ENCODE results near the gene PI4KB.

The PI4KB gene

GRCh38 chr1:151311011-151311410 lies 16.2 kb downstream of the PI4KB start:
- DNase-seq, result no peak

- no peak for DNase-seq
Observed at GRCh38 chr1:151309811-151310323, 17.3 kb downstream of the PI4KB start.

- no peak for DNase-seq
Observed at GRCh38 chr1:151294742-151295462, 32.3 kb downstream of the PI4KB start.

- no peak for DNase-seq
Observed at GRCh38 chr1:151293093-151293492, 34.1 kb downstream of the PI4KB start.

- no peak for DNase-seq
Observed at GRCh38 chr1:151292207-151293030, 34.8 kb downstream of the PI4KB start.

- DNase-seq, result no peak
Observed at GRCh38 chr1:151290709-151291303, 36.4 kb downstream of the PI4KB start.

GRCh38 chr1:151289991-151290708 lies 37.1 kb downstream of the PI4KB start:
- DNase-seq, result no peak

- no peak for DNase-seq
Observed at GRCh38 chr1:151289080-151289935, 37.9 kb downstream of the PI4KB start.

GRCh38 chr1:151288502-151288901 lies 38.7 kb downstream of the PI4KB start:
- DNase-seq, result no peak

- no peak for DNase-seq
Observed at GRCh38 chr1:151287767-151288500, 39.3 kb downstream of the PI4KB start.

- DNase-seq, result no peak
Observed at GRCh38 chr1:151287341-151287699, 39.9 kb downstream of the PI4KB start.

- DNase-seq, result no peak
Observed at GRCh38 chr1:151286619-151287340, 40.4 kb downstream of the PI4KB start.

- DNase-seq, result no peak
Observed at GRCh38 chr1:151284013-151284577, 43.1 kb downstream of the PI4KB start.

- DNase-seq, result no peak
Observed at GRCh38 chr1:151282883-151283725, 44.1 kb downstream of the PI4KB start.

GRCh38 chr1:151281969-151282882 lies 45.0 kb downstream of the PI4KB start, which contains the start of gene ZNF687:
TSS of gene ZNF687 (plus strand) at chr1:151282299. CDS start at chr1:151286292, 3,993 bp downstream.
- peak; percentile 98 for DNase-seq

GRCh38 chr1:151281225-151281968 lies 45.8 kb downstream of the PI4KB start:
- DNase-seq, result peak; percentile 87

- no peak for DNase-seq
Observed at GRCh38 chr1:151277249-151277648, 50.0 kb downstream of the PI4KB start.

Data from GOT3 (cell line).